ENCODE measurements around the gene ZNF484.
"Not testable (repeated sequence)": the region's sequence is repeated elsewhere in the genome, so short reads cannot be mapped to it uniquely, and the experiment has no call there.

ZNF484 gene

GRCh38 chr9:92860867-92861266, 17.0 kb downstream of the ZNF484 start:
- DNase-seq (ENCODE audit: low read depth in 2 of 2): no peak

GRCh38 chr9:92857236-92857635, 20.6 kb downstream of the ZNF484 start:
- DNase-seq (ENCODE audit: low read depth in 2 of 2): no peak

- DNase-seq (ENCODE audit: low read depth in 2 of 2): no peak
These were observed 24.1 kb downstream of the ZNF484 start for GRCh38 chr9:92853716-92854115.

GRCh38 chr9:92850898-92851297, 26.9 kb downstream of the ZNF484 start:
- no peak for DNase-seq (ENCODE audit: low read depth in 2 of 2)

GRCh38 chr9:92848740-92849139, 29.1 kb downstream of the ZNF484 start:
- not testable (repeated sequence) for DNase-seq (ENCODE audit: low read depth in 2 of 2)

- no peak for DNase-seq (ENCODE audit: low read depth in 2 of 2)
These were observed 31.1 kb downstream of the ZNF484 start for GRCh38 chr9:92846662-92847145.

GRCh38 chr9:92838411-92838810, 39.4 kb downstream of the ZNF484 start:
- DNase-seq (ENCODE audit: low read depth in 2 of 2): not testable (repeated sequence)

- DNase-seq (ENCODE audit: low read depth in 2 of 2): no peak
These were observed 40.6 kb downstream of the ZNF484 start for GRCh38 chr9:92837191-92837590.

GRCh38 chr9:92829420-92829819, 48.4 kb downstream of the ZNF484 start:
- no peak for DNase-seq (ENCODE audit: low read depth in 2 of 2)

- DNase-seq (ENCODE audit: low read depth in 2 of 2): not testable (repeated sequence)
These were observed 52.8 kb downstream of the ZNF484 start for GRCh38 chr9:92825065-92825464.

GRCh38 chr9:92820964-92821363, 56.9 kb downstream of the ZNF484 start:
- DNase-seq (ENCODE audit: low read depth in 2 of 2): no peak

GRCh38 chr9:92819898-92820297, 57.9 kb downstream of the ZNF484 start:
- DNase-seq (ENCODE audit: low read depth in 2 of 2): not testable (repeated sequence)

- DNase-seq (ENCODE audit: low read depth in 2 of 2): not testable (repeated sequence)
These were observed 68.1 kb downstream of the ZNF484 start for GRCh38 chr9:92809629-92810326.

- peak; percentile 39 to 47 for DNase-seq (ENCODE audit: low read depth in 2 of 2)
These were observed 68.9 kb downstream of the ZNF484 start for GRCh38 chr9:92808726-92809451.

GRCh38 chr9:92807757-92808725, 69.8 kb downstream of the ZNF484 start:
- no peak for DNase-seq (ENCODE audit: low read depth in 2 of 2)

GRCh38 chr9:92807031-92807756, 70.6 kb downstream of the ZNF484 start:
- no peak for DNase-seq (ENCODE audit: low read depth in 2 of 2)

- no peak for DNase-seq (ENCODE audit: low read depth in 2 of 2)
These were observed 73.1 kb downstream of the ZNF484 start for GRCh38 chr9:92804727-92805126.

GRCh38 chr9:92798358-92798757, 79.5 kb downstream of the ZNF484 start:
- DNase-seq (ENCODE audit: low read depth in 2 of 2): no peak

- not testable (repeated sequence) for DNase-seq (ENCODE audit: low read depth in 2 of 2)
These were observed 81.5 kb downstream of the ZNF484 start for GRCh38 chr9:92796337-92796804.

- no peak for DNase-seq (ENCODE audit: low read depth in 2 of 2)
These were observed 82.1 kb downstream of the ZNF484 start for GRCh38 chr9:92795598-92796336.
